HepG2 (cell line): ENCODE measurements around the gene DDR1. TPM values are rescaled to one million over a fixed set of nuclear protein-coding genes. Genes with fewer than 3 reads are reported as not detected.
A peak's percentile ranks its signal among the peaks of the same experiment; 100 is the strongest.

Source experiments
- ARNT ChIP-seq: fragments of 450-650 bp; IDR thresholded peaks from 2 replicates; pipeline ENCODE4 v1.6.1; 2017
- CREBL2 ChIP-seq: sonication (generic); formaldehyde crosslinking; IDR thresholded peaks from 2 replicates; pipeline ENCODE4 v1.8.1; 2023; ENCODE audit warnings: missing genetic modification reagents, mild to moderate bottlenecking, borderline replicate concordance
- FOXK1 ChIP-seq: sonication (generic); formaldehyde crosslinking; IDR thresholded peaks from 2 replicates; pipeline ENCODE4 v1.4.0; 2020; ENCODE audit warnings: low read depth, missing genetic modification reagents, borderline replicate concordance
- FOXO4 ChIP-seq: sonication (generic); formaldehyde crosslinking; conservative IDR thresholded peaks from 2 replicates; pipeline ENCODE4 v1.8.1; 2023; ENCODE audit warnings: missing genetic modification reagents
- KAT8 ChIP-seq: IDR thresholded peaks from 2 replicates; pipeline ENCODE4 v1.6.1; 2016; ENCODE audit warnings: missing genetic modification reagents, missing compliant biosample characterization
- KDM5A ChIP-seq: fragments of 200-600 bp; sonication (generic); IDR thresholded peaks from 2 replicates; pipeline ENCODE4 v1.7.0; 2018; ENCODE audit warnings: antibody characterized with exemption, mild to moderate bottlenecking, low read length, borderline replicate concordance
- KDM5B ChIP-seq: sonication (generic); formaldehyde crosslinking; IDR thresholded peaks from 2 replicates; pipeline ENCODE4 v1.4.0; 2020; ENCODE audit warnings: missing genetic modification reagents, mild to moderate bottlenecking, borderline replicate concordance
- MTA3 ChIP-seq: sonication (generic); formaldehyde crosslinking; IDR thresholded peaks from 2 replicates; pipeline ENCODE4 v1.4.0; 2020; ENCODE audit warnings: missing genetic modification reagents
- POLR2AphosphoS2 ChIP-seq: IDR thresholded peaks from 2 replicates; pipeline ENCODE4 v1.6.1; 2011; ENCODE audit warnings: low read depth, low read length, improper control_type of control experiment
- SMAD3 ChIP-seq: sonication (generic); formaldehyde crosslinking; IDR thresholded peaks from 2 replicates; pipeline ENCODE4 v1.4.0; 2020; ENCODE audit warnings: missing genetic modification reagents
- UBTF ChIP-seq: sonication (generic); formaldehyde crosslinking; IDR thresholded peaks from 2 replicates; pipeline ENCODE4 v1.4.0; 2020; ENCODE audit warnings: mild to moderate bottlenecking, missing genetic modification reagents
- ZBTB14 ChIP-seq: sonication (generic); formaldehyde crosslinking; IDR thresholded peaks from 2 replicates; pipeline ENCODE4 v1.4.0; 2020; ENCODE audit warnings: missing genetic modification reagents
- ZFAT ChIP-seq: sonication (generic); formaldehyde crosslinking; conservative IDR thresholded peaks from 2 replicates; pipeline ENCODE4 v1.8.1; 2023; ENCODE audit warnings: missing genetic modification reagents, inconsistent platforms
- ZFP1 ChIP-seq: IDR thresholded peaks from 2 replicates; pipeline ENCODE4 v1.6.1; 2016
- ZFP62 ChIP-seq: sonication (generic); formaldehyde crosslinking; IDR thresholded peaks from 2 replicates; pipeline ENCODE4 v1.4.0; 2020; ENCODE audit warnings: missing genetic modification reagents
- ZMAT5 ChIP-seq: sonication (generic); formaldehyde crosslinking; IDR thresholded peaks from 2 replicates; pipeline ENCODE4 v1.5.0; 2020; ENCODE audit warnings: mild to moderate bottlenecking, low read depth, missing genetic modification reagents, borderline replicate concordance
- ZNF205 ChIP-seq: IDR thresholded peaks from 2 replicates; pipeline ENCODE4 v1.6.1; 2018; ENCODE audit warnings: missing biosample characterization, missing genetic modification reagents
- ZNF33B ChIP-seq: sonication (generic); formaldehyde crosslinking; IDR thresholded peaks from 2 replicates; pipeline ENCODE4 v1.5.1; 2020; ENCODE audit warnings: mild to moderate bottlenecking, missing genetic modification reagents
- ZNF382 ChIP-seq: sonication (generic); formaldehyde crosslinking; IDR thresholded peaks from 2 replicates; pipeline ENCODE4 v1.5.0; 2020; ENCODE audit warnings: missing genetic modification reagents, mild to moderate bottlenecking, borderline replicate concordance
- ZNF605 ChIP-seq: sonication (generic); formaldehyde crosslinking; IDR thresholded peaks from 2 replicates; pipeline ENCODE4 v1.8.0; 2022; ENCODE audit warnings: mild to moderate bottlenecking, missing genetic modification reagents
- ZNF740 ChIP-seq: sonication (generic); formaldehyde crosslinking; IDR thresholded peaks from 2 replicates; pipeline ENCODE4 v1.4.0; 2020; ENCODE audit warnings: missing genetic modification reagents
- ZNF770 ChIP-seq: sonication (generic); formaldehyde crosslinking; IDR thresholded peaks from 2 replicates; pipeline ENCODE4 v1.5.0; 2020; ENCODE audit warnings: mild to moderate bottlenecking, missing genetic modification reagents
- polyA plus RNA-seq, 8 experiments: library from polyadenylated mRNA; depleted of rRNA in 3 of 8; stranded (reverse) in 7 of 8; unstranded in 1 of 8; fragments of >200 nt; fragmentation: Illumina TruSeq in 4 of 8; extraction: Trizol in 4 of 8; gene quantifications; 2 replicates each; pipeline versions ENCODE4 v1.2.1 to v1.2.3, GENCODE V29; 2011 to 2016; ENCODE audit warnings: low read depth in 4 of 8, missing spikeins in 1 of 8, mixed read lengths in 1 of 8; ENCODE audit not compliant: insufficient read depth in 1 of 8
- total RNA-seq, 5 experiments: library from RNA; depleted of rRNA; stranded (reverse); fragments of >200 nt; fragmentation: Illumina TruSeq; extraction: Trizol; gene quantifications; 2 replicates each; pipeline ENCODE4 v1.2.3, GENCODE V29; 2016; ENCODE audit warnings: low read depth in 1 of 5

Gene DDR1
- total and polyA plus RNA-seq, 2 of the 13 experiments (the other 11 are each of a cell fraction or from before 2014, with no cell fraction given) = 16.7 to 20.2 TPM

GRCh38 chr6:30885999-30886896, 1.9 kb downstream of the DDR1 start (continued):
- no peak for TF ChIP-seq ZBTB14 (CRISPR knock-in tag)
- peak; percentile 46; the same call in 1 of the 2 replicates for TF ChIP-seq ZNF33B (CRISPR knock-in tag)
- no peak; the same call in 1 of the 2 replicates for TF ChIP-seq ZNF205
- no peak for TF ChIP-seq ZFP62 (CRISPR knock-in tag)
- TF ChIP-seq FOXO4 (CRISPR knock-in tag) = no peak
- 0 out of 2 replicates have a peak, but pooled peaks have one; percentile 29 for TF ChIP-seq ZNF605 (CRISPR knock-in tag)
- TF ChIP-seq POLR2AphosphoS2 = no peak
- TF ChIP-seq KDM5A = no peak
- peak; percentile 12; the same call in 1 of the 2 replicates for TF ChIP-seq KDM5B (CRISPR knock-in tag)
- TF ChIP-seq ZFP1 (CRISPR knock-in tag) = no peak
- TF ChIP-seq UBTF (CRISPR knock-in tag) = peak; percentile 77
- TF ChIP-seq ZNF770 (CRISPR knock-in tag) = no peak
- no peak for TF ChIP-seq ZNF382 (CRISPR knock-in tag)
- TF ChIP-seq ZNF740 (CRISPR knock-in tag) = no peak
- no peak for TF ChIP-seq ZMAT5 (CRISPR knock-in tag)
- TF ChIP-seq ZFAT (CRISPR knock-in tag) = no peak
- TF ChIP-seq SMAD3 (CRISPR knock-in tag) = no peak
- 0 out of 2 replicates have a peak, but pooled peaks have one; percentile 45 for TF ChIP-seq CREBL2
- TF ChIP-seq MTA3 (CRISPR knock-in tag) = no peak
- TF ChIP-seq FOXK1 = peak; percentile 48; the same call in 1 of the 2 replicates
- peak; percentile 60; the same call in 1 of the 2 replicates for TF ChIP-seq KAT8 (CRISPR knock-in tag)
- no peak for TF ChIP-seq ARNT
